ENCODE results near the gene RTL1. TPM values are rescaled to one million over a fixed set of nuclear protein-coding genes. Genes with fewer than 3 reads are reported as not detected.

The RTL1 gene
- total and polyA plus RNA-seq, 2 of the 8 experiments (the other 6 are each of a cell fraction or from before 2014, with no cell fraction given), result not detected

GRCh38 chr14:100857233-100857922 is 46.1 kb downstream of the RTL1 start:
- ChIA-PET POLR2A (ENCODE audit: partially characterized antibody) (no interaction called here), CTCF (ENCODE audit: partially characterized antibody) (interaction anchor here (1.5 to 9.5 kb wide), 3 partner anchors 10 to 195 kb away, joined by 3 to 70 read pairs (median 4); partner anchors contain the start of gene RTL1)
- Histone ChIP-seq H3K14ac (ENCODE audit: insufficient read length) (no peak overlapping the region), H3K4me3 (ENCODE audit: extremely low read depth in 1 of 4, insufficient read depth in 2 of 4, low read depth in 3 of 4, low read length in 4 of 4) (no peak overlapping the region), H4K20me1 (replicated peaks in 1 of 2; ENCODE audit: control insufficient read depth in 1 of 2, insufficient read depth in 2 of 2, low read length in 2 of 2) (no peaks in the 10 kb centered on the region), H3K4ac (replicated peaks; ENCODE audit: insufficient read length, low read depth, low read length) (peak overlapping the region; percentile 17), H2BK15ac (ENCODE audit: low read length) (no peak overlapping the region), H3K79me1 (ENCODE audit: low read depth, low read length) (no peaks in the 10 kb centered on the region), H4K5ac (ENCODE audit: insufficient read length, low read depth, low read length) (no peak overlapping the region), H3K27ac (ENCODE audit: low read depth, low read length) (no peak overlapping the region), H3K23me2 (ENCODE audit: low read depth, low read length) (peaks cover 3% of the 10 kb centered on the region; the same call in 1 of the 2 replicates), H3K23ac (ENCODE audit: insufficient read length) (no peak overlapping the region), H2BK12ac (ENCODE audit: low read depth, low read length) (no peak overlapping the region), H3K56ac (replicated peaks; ENCODE audit: insufficient read length, low read depth, low read length) (no peak overlapping the region), H2AK5ac (ENCODE audit: low read depth, low read length) (no peak overlapping the region), H3K9me3 (ENCODE audit: insufficient read depth in 2 of 2, low read depth in 1 of 2, low read length in 1 of 2) (peaks cover 2 to 7% of the 10 kb centered on the region in 2 experiments; a peak in 3 of 4 replicates), H2AFZ (ENCODE audit: low read length) (no peak overlapping the region), H2BK120ac (replicated peaks; ENCODE audit: low read depth, low read length) (no peak overlapping the region), H3K27me3 (replicated peaks in 1 of 4; ENCODE audit: control insufficient read depth in 3 of 4, extremely low read depth in 1 of 4, insufficient read depth in 3 of 4, low read length in 3 of 4) (no peaks in the 10 kb centered on the region), H3K4me1 (replicated peaks in 1 of 4; ENCODE audit: control insufficient read depth in 3 of 4, insufficient read depth in 4 of 4, low read length in 3 of 4) (no peaks in the 10 kb centered on the region; a peak in 2 of 7 replicates), H3K4me2 (ENCODE audit: insufficient read depth in 1 of 2, low read depth in 2 of 2, low read length in 2 of 2) (no peak overlapping the region), H4K8ac (ENCODE audit: extremely low read depth, insufficient read depth, low read length) (no peak overlapping the region), H3K18ac (ENCODE audit: extremely low read depth, low read length) (no peak overlapping the region), H3K9ac (replicated peaks in 1 of 4; ENCODE audit: extremely low read depth in 1 of 4, low read depth in 3 of 4, low read length in 3 of 4) (no peak overlapping the region), H3K36me3 (ENCODE audit: control insufficient read depth in 2 of 4, insufficient read depth in 4 of 4, low read length in 3 of 4) (no peaks in the 10 kb centered on the region), H2BK20ac (ENCODE audit: low read length) (no peak overlapping the region), H2BK5ac (ENCODE audit: low read depth, low read length) (no peak overlapping the region), H4K91ac (replicated peaks; ENCODE audit: insufficient read length, low read length) (no peak overlapping the region), H3K79me2 (ENCODE audit: control insufficient read depth in 1 of 2, insufficient read depth in 2 of 2, low read length in 2 of 2) (no peaks in the 10 kb centered on the region)
- no peak for FAIRE-seq
- TF ChIP-seq CTBP2 (IDR thresholded peaks at IDR 0.05; ENCODE audit: borderline replicate concordance, insufficient read depth, insufficient read length, low read length) (no peak), SAP30 (IDR thresholded peaks at IDR 0.05; ENCODE audit: insufficient read depth, insufficient replicate concordance, low read length) (no peak)
- DNase-seq (ENCODE audit: low read depth in 1 of 2, low spot score in 2 of 2), result no peak
- 88% methylated on average over 13 of the region's 14 CpGs; no CpG with 5 or more reads in 1 of the 2 experiments for WGBS, 2 experiments (ENCODE audit: extremely low coverage in 1 of 2, insufficient coverage in 1 of 2, insufficient read length in 1 of 2, insufficient replicate concordance in 2 of 2, low coverage in 1 of 2, low lambda C conversion rate in 2 of 2, missing lambda C conversion rate in 1 of 2)

Data from H1 (cell line).